Esophagus squamous epithelium (tissue), 5 donors: ENCODE data around the gene TMEM229A. TPM values are rescaled to one million over a fixed set of nuclear protein-coding genes. Genes with fewer than 3 reads are reported as not detected.
"Not testable (repeated sequence)": the region's sequence is repeated elsewhere in the genome, so short reads cannot be mapped to it uniquely, and the experiment has no call there.

ENCODE experiments used
- DNase-seq: peaks from one replicate; lab custom pipeline; 2025; lab: John Stamatoyannopoulos, UW
- H3K27ac ChIP-seq, 4 donors: fragments of 200-600 bp; sonication (generic); one replicate each; pipeline ENCODE4 v1.5.1; 2016 to 2019; ENCODE audit warnings: mild to moderate bottlenecking in 1 of 4
- H3K27me3 ChIP-seq, 4 donors: fragments of 200-600 bp; sonication (generic); 1 replicate in 3 of 4; 2 replicates in 1 of 4; pipeline versions ENCODE4 v1.5.1 to v1.6.0; 2017 to 2021; ENCODE audit warnings: antibody characterized with exemption in 1 of 4
- H3K36me3 ChIP-seq, 3 donors: fragments of 200-600 bp; sonication (generic); one replicate each; pipeline ENCODE4 v1.5.1; 2016 to 2019
- H3K4me1 ChIP-seq, 3 donors: fragments of 200-600 bp; sonication (generic); one replicate each; pipeline ENCODE4 v1.5.1; 2017 to 2019
- H3K4me3 ChIP-seq, 4 donors: fragments of 200-600 bp; sonication (generic); 1 replicate in 3 of 4; 2 replicates in 1 of 4; pipeline ENCODE4 v1.5.1; 2016 to 2019; ENCODE audit warnings: mild to moderate bottlenecking in 2 of 4, moderate library complexity in 1 of 4
- H3K9me3 ChIP-seq, 3 donors: fragments of 200-600 bp; sonication (generic); one replicate each; pipeline ENCODE4 v1.5.1; 2016 to 2019
- POLR2A ChIP-seq, 4 donors: fragments of 450-650 bp; IDR thresholded peaks; one replicate each; pipeline ENCODE4 v1.6.1; 2017; ENCODE audit warnings: antibody characterized with exemption in 4 of 4, mild to moderate bottlenecking in 4 of 4, moderate library complexity in 3 of 4
- WGBS, 2 donors: methylation state at CpG; one replicate each; pipeline ENCODE4 v1.1.5; 2018; 5-methylcytosine and 5-hydroxymethylcytosine counted together
- intact Hi-C: fragments of 100-400 bp; cut with DNase I; formaldehyde crosslinking; loops from one replicate; pipeline ENCODE4 v1.15.0; 2022
- total RNA-seq, 4 donors: library from RNA; depleted of rRNA; stranded (reverse); fragments of >200 nt; gene quantifications; one replicate each; pipeline ENCODE4 v1.1.0, GENCODE V29; 2016
- TF ChIP-seq, protein P1 (sequence below), 6 experiments: fragments of 450-650 bp in 4 of 6; fragments of 200-600 bp in 2 of 6; sonication (generic) in 2 of 6; IDR thresholded peaks; one replicate each; pipeline ENCODE4 v1.5.1; 2016 to 2019; ENCODE audit warnings: antibody characterized with exemption in 6 of 6, mild to moderate bottlenecking in 4 of 6, moderate library complexity in 4 of 6
- donor health status: DM: yes; HTN: yes; CAD: no.

Gene TMEM229A
- total RNA-seq, result not detected

DNA sequence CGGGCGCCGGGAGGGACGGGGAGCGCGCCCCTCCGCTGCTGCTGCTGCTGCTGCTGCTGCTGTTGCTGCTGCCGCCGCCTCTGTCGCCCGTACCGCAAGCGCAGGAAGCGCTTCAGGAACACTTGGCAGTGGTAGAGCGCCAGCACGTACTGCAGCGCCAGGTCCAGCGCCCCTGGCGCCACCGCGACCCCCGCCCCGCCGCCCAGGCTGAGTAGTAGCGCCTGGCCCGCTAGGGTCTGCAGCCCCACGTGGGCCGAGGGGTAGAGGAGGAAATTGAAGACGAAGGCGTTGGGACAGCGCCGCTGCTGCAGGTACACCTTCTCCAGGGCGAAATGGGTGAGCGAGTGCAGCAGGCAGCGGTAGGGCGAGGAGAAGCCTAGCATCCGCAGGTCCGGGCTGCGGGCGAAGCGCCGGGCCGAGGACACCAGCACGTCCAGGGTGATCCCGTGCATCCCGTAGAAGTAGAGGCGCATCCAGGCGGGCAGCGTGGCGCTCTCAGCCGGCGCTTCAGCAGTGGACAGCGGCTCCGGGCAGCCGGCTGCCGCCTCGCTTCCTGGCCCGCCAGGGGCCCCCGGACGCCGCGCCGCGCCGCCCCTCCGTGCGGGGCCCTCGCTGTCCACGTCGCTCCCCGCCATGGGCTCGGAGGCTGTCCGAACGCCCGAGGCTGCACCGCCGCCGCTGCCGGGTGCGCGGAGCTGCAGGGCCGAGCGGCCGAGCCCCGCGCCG lies at the start of gene TMEM229A:
Gene TMEM229A, minus strand, starts transcription at position 699 of the 726 bp plus-strand sequence. Its CDS starts 64 bp downstream, at position 635.
- no CpG with 5 or more reads among the region's 87 CpGs for WGBS, 2 donors
- no peak within 1 kb of the TSS for H3K27ac ChIP-seq
- H3K36me3 ChIP-seq, result no peaks in the 10 kb centered on the region
- DNase-seq, result no peak
- peak within 1 kb of the TSS in 3 of 4 donors; percentile 22 to 63 (median 41) for H3K4me3 ChIP-seq
- intact Hi-C loops, result no loop called here
- no peaks in the 10 kb centered on the region for H3K9me3 ChIP-seq
- peaks cover 9 to 22% (median 17%) of the 10 kb centered on the region in 3 donors for H3K4me1 ChIP-seq
- peaks cover 0 to 70% (median 8%) of the 10 kb centered on the region in 4 donors for H3K27me3 ChIP-seq
- TF ChIP-seq, protein P1, sequence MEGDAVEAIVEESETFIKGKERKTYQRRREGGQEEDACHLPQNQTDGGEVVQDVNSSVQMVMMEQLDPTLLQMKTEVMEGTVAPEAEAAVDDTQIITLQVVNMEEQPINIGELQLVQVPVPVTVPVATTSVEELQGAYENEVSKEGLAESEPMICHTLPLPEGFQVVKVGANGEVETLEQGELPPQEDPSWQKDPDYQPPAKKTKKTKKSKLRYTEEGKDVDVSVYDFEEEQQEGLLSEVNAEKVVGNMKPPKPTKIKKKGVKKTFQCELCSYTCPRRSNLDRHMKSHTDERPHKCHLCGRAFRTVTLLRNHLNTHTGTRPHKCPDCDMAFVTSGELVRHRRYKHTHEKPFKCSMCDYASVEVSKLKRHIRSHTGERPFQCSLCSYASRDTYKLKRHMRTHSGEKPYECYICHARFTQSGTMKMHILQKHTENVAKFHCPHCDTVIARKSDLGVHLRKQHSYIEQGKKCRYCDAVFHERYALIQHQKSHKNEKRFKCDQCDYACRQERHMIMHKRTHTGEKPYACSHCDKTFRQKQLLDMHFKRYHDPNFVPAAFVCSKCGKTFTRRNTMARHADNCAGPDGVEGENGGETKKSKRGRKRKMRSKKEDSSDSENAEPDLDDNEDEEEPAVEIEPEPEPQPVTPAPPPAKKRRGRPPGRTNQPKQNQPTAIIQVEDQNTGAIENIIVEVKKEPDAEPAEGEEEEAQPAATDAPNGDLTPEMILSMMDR (IDR thresholded peaks at IDR 0.05), result no peak
- no peak for TF ChIP-seq POLR2A (IDR thresholded peaks at IDR 0.05)

DNA sequence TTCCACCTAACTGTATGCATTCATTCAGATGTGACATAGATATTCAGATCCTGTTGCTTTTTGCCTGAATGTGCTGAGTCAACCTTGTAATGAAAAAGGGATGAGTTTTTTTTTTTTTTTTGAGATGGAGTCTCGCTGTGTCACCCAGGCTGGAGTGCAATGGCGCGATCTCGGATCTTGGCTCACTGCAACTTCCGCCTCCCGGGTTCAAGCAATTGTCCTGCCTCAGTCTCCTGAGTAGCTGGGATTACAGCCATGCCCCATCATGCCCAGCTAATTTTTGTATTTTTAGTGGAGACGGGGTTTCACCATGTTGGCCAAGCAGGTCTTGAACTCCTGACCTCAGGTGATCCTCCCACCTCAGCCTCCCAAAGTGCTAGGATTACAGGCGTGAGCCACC lies 49.4 kb upstream of the TMEM229A start:
- H3K27me3 ChIP-seq, H3K27ac ChIP-seq, H3K9me3 ChIP-seq, intact Hi-C loops, H3K4me1 ChIP-seq, DNase-seq, H3K36me3 ChIP-seq, H3K4me3 ChIP-seq: not testable (repeated sequence)
- 83 to 97% methylated on average over 8 of the region's 8 CpGs for WGBS, 2 donors

DNA sequence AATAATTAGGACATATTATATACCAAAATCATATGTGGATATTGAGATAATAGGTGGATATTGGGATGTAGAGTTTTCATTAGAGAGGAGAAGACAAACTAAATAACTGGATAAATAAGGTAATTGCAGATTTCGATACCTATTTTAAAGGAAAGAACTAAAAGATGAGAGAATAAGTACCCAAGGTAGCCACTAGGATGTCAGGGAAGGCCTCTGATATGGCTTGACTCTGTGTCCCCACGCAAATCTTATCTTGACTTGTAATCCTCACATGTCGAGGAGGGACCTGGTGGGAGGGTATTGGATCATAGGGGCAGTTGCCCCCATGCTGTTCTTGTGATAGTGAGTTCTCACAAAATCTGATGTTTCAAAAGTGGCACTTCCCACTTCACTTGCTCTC lies 44.7 kb upstream of the TMEM229A start:
- no peak for DNase-seq
- no peaks in the 10 kb centered on the region for H3K9me3 ChIP-seq
- 63 to 66% methylated on average over 3 of the region's 3 CpGs for WGBS, 2 donors
- H3K36me3 ChIP-seq, result no peaks in the 10 kb centered on the region
- no peak overlapping the region for H3K4me3 ChIP-seq
- H3K27me3 ChIP-seq, result no peaks in the 10 kb centered on the region
- H3K27ac ChIP-seq, result no peak overlapping the region
- H3K4me1 ChIP-seq, result no peaks in the 10 kb centered on the region
- TF ChIP-seq POLR2A (IDR thresholded peaks at IDR 0.05), result no peak
- TF ChIP-seq, protein P1 (IDR thresholded peaks at IDR 0.05), result no peak
- intact Hi-C loops, result no loop called here

DNA sequence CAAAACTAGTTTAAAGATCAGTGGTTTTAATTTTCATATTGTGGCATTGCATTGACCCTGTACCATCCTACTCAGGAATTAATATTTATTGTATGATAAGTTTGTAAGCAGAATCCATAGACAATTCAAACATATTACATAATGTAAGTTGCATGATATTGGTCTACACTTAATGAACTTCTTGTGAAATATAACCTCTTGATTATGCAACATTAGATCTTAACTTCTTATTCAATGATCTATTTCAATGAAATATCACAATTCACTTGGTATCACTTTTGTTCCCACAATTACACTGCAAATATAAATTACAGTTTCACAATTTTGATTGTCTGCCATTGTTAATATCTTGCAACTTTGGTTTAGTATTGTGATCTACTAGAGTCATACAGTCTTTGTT lies 44.0 kb upstream of the TMEM229A start:
- TF ChIP-seq, protein P1 (IDR thresholded peaks at IDR 0.05), result no peak
- no peak for TF ChIP-seq POLR2A (IDR thresholded peaks at IDR 0.05)
- no peak overlapping the region for H3K27ac ChIP-seq
- H3K9me3 ChIP-seq, result no peaks in the 10 kb centered on the region
- no peaks in the 10 kb centered on the region for H3K27me3 ChIP-seq
- intact Hi-C loops, result no loop called here
- no peak for DNase-seq
- H3K4me1 ChIP-seq, result no peaks in the 10 kb centered on the region
- H3K4me3 ChIP-seq, result no peak overlapping the region
- no peaks in the 10 kb centered on the region for H3K36me3 ChIP-seq

DNA sequence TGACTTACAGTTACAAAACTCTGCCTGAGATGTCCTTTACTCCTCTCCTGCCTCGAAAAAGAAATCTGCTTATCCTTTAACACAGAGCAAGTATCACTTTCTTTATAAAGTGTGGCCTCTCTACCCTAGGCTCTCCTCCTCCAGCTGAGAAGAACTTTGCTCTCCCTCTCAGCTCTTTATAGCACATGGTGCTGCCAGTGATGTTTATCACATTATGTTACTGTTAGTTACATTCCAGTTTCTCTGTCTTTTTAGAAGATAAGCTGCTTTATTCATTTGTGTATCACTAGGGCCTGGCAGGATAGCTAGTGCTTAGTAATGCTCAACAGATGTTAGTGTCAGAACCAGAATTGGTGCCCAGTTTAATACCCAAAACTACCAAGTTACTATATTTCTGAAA lies 41.1 kb upstream of the TMEM229A start:
- no peak for DNase-seq
- WGBS, 2 donors, result 52 to 71% methylated on average over 1 of the region's 1 CpG
- intact Hi-C loops, result no loop called here

More for the DNA sequence above, 41.1 kb upstream of the TMEM229A start:
- no peaks in the 10 kb centered on the region for H3K27me3 ChIP-seq
- H3K4me1 ChIP-seq, result no peaks in the 10 kb centered on the region
- H3K36me3 ChIP-seq, result no peaks in the 10 kb centered on the region
- H3K9me3 ChIP-seq, result no peaks in the 10 kb centered on the region
- TF ChIP-seq POLR2A (IDR thresholded peaks at IDR 0.05), result no peak
- TF ChIP-seq, protein P1 (IDR thresholded peaks at IDR 0.05), result no peak
- no peak overlapping the region for H3K4me3 ChIP-seq
- H3K27ac ChIP-seq, result no peak overlapping the region
